Fibroblast of skin of right biceps (primary cell): ENCODE results near the gene SERHL2.
"Not testable (repeated sequence)": the region's sequence is repeated elsewhere in the genome, so short reads cannot be mapped to it uniquely, and the experiment has no call there.

Experiments
- DNase-seq: peaks from one replicate; pipeline ENCODE4 v3.0.0-alpha.2; 2013

The SERHL2 gene, protein sequence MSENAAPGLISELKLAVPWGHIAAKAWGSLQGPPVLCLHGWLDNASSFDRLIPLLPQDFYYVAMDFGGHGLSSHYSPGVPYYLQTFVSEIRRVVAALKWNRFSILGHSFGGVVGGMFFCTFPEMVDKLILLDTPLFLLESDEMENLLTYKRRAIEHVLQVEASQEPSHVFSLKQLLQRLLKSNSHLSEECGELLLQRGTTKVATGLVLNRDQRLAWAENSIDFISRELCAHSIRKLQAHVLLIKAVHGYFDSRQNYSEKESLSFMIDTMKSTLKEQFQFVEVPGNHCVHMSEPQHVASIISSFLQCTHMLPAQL

DNA sequence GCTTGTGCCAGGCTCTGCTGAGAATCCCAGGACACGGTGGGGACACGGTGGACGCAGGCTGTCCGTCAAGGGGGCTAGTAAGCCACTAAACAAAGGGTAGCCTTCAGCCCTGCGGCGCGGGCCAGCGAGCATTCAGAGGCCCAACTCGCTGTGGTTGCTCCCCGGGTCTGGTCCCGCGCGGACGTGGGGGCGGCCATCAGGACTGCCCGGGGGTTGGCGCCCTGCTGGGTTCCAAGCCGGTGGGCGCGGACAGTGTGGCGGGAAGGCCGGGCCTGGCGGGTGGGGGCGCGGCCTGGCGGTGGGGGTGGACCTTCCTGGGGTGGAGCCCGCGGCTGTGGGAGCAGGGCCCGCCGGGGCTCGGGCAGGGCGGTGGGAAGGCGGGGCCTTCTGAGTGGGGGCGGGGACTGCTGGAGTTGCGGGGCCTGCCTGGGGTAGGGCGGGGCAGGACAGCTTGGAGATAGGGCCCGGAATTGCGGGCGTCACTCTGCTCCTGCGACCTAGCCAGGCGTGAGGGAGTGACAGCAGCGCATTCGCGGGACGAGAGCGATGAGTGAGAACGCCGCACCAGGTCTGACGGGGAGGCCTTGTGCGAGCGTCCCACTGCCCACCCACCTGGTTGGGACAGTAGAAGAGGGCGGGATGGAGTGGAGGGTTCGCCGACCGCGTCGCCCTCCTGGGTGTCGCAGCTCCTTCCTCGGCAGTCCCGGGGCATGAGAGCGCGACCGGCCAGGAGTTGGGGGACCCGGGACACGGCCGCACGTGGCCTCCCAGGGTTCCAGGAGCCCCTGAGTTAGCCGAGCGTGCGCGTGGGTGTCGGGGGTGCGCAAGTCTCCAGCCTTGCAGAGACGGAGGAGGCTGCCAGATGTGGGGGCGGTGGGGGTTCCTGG lies at the start of gene SERHL2:
Gene SERHL2 (plus strand): TSS at position 482 of the 887 bp plus-strand sequence. CDS start 65 bp downstream, at position 547.
- peak; percentile 82 for DNase-seq

DNA sequence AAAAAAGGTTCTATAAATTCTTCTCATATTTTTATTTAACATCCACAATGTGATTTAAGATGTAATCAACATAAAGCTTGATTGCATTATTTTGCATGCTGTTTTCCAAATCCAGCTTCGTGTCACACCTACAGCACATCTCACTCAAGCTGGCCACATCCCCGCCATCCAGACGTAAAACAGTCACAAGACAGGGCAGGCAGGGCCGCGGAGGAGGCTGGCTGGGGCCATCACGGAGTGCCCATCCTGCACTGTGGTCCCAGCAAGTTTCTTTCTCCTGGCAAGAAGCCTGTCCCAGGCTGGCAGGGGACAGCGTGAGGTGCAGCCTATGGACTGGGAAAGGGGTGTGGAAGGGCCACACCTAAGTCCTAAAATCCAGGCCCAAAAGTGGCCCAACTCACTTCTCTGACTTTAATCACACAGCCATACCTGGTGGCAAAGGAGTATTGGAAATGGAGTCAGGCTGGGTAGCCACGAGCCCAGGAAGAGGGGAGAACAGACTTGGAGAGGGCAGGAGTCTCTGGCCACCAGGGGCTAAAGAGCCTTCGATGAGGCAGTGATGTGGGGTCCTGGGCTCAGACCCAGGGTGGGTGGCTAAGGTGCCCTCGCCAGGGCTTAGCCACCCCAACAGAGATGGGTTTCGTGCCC lies 45.3 kb upstream of the SERHL2 start:
- not testable (repeated sequence) for DNase-seq

DNA sequence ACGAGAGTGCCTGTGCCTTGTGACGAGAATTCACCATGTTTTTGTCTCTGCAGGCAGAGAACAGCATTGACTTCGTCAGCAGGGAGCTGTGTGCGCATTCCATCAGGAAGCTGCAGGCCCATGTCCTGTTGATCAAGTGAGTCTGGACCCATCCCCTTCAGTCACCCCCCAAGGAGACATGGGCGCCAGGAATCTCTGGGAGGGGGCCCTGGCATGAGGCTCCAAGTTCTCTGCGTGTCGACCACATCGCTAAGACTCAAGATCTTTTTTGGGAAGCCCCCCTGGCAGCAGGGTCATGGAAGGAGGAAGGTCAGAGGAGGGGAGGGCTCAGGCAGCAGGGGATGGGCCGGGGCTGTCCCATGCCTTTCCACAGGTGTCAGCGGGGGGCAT lies 44.8 kb upstream of the SERHL2 start:
- not testable (repeated sequence) for DNase-seq

DNA sequence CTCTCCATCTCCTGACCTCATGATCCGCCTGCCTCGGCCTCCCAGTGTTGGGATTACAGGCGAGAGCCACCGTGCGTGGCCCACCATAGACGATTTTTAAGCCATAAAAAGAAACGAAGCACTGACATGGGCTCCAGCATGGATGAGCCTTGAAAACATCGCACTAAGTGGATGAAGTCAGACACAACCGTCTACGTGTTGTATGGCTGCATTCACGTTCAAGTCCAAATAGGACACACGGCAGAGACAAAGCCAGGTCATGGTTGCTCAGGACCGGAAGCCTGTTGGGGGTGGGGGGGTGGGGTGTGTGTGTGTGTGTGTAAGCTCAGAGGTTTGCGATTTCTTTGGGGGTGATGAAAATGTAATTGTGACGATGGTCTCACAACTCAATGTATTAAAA lies 44.2 kb upstream of the SERHL2 start:
- DNase-seq, result no peak

DNA sequence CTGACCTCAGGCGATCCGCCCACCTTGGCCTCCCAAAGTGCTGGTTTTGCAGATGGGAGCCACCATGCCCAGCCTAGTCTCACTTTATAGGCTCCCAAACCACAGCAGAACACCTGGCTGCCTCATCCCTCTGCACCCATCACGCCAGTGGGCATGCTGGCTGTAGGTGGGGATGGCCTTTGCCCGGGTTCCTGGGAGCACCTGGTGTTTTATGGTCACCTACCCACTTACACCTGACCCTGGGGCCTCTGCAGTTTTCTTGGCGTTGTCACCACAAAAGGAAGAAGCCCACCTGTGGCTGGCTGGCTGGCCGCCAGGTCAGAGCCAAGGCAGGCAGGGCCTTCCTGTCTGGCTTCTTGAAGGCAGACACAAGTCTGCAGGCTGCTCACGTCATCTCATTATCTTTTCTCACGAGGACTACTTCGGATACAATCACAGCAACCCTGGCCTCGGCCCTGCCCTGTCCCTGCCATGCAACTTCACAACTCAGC lies 42.3 kb upstream of the SERHL2 start:
- no peak for DNase-seq

DNA sequence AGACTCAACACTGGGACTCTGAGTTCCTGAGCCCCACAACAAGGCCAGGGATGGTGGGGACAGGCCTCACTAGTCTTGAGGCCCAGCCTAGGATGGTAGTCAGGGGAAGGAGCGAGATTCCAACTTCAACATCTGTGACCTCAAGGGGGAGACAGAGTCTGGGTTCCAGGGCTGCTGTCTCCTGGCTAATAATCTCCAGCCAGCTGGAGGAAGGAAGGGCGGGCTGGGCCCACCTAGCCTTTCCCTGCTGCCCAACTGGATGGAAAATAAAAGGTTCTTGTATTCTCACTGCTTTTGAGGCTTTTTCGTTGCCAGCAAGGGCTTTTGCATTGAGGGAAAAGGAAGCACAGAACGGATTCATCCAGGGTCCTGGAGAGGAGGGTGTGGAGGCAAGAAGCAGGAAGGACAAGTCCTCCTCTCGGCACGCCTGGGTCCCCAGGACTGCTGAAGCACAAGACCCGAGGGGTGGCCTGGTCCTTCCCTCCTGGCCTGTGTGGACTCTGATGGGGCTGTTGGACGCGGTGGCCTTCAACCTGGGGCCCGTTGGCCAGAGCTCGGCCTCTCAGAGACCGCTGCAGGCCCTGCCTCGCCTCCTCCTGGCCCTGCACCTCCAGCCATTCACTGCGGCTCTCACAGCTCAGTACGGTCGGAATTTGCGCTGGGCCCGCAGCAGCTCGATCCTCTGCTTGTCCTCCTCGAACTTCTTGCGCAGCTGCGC lies 41.3 kb upstream of the SERHL2 start:
- DNase-seq, result peak; percentile 19

DNA sequence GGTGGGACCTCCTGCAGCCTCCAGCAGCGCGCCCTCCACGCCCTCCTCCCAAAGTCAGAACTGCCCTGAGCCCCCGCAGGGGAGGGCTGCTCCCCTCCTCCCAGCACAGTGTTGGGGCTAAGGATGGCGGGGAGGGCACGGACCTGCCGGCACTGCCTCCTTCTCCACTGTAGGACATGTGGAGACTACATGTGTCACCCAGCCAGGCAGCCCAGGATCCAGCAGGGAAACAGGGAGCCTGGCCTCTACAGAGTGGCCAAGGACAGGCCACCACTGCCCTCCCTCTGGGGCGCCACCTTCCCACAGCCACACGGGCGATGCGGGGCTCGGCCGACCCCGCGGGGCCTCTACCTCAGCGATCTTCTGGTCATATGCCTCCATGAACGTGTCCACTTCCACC lies 39.4 kb upstream of the SERHL2 start:
- DNase-seq, result not testable (repeated sequence)

DNA sequence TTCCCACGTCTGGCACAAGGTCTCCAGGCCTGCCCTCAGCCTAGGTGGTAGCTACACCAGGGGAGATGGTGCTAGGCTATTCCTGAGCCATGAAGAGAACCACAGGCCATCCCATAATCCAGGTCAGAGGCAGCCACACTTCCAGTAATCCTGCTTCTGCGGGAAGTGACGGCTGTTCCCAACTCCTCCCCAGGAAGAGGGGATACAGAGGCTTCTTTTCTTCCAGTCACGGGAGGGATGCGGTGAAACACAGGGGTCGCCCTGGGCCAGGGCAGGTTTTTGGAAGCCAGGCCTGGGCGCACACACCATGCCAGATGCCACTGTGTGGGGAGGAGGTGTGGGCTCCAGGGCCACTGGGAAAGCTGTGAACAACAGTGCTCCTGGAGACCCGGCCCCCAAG lies 38.5 kb upstream of the SERHL2 start:
- DNase-seq, result not testable (repeated sequence)

DNA sequence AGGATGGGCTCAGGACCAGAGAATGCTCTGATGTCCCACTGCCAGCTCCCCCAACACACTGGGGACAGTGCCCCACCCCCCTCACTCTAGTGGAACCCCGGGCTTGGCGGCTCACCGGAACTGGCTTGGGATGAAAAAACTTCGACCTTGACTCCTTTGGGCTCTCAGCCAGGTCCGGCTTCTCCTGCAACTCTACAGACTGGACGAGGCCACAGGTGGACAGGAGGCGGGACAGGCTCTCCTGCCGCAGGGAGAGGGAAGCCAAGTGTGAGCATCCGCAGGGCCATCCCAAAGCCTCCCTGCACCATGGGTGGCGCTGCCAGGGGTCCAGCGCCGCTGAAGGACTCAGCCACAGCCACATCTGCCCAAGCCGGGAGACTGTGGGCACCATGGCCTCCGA lies 37.9 kb upstream of the SERHL2 start:
- no peak for DNase-seq

DNA sequence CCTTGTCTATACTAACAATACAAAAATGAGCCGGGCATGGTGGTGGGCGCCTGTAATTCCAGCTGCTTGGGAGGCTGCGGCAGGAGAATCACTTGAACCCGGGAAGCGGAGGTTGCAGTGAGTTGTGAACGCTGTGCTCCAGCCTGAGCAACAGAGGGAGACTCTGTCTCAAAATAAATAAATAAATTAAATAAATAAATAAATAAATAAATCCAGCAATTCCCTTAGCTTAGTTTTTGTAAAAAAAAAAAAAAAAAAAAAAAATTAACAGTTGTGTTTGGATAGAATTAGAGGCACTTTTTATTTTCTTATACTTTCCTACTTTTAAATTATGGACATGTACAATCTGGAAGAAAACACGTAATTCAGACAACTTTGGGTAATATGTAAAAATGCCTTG lies 36.7 kb upstream of the SERHL2 start:
- not testable (repeated sequence) for DNase-seq

DNA sequence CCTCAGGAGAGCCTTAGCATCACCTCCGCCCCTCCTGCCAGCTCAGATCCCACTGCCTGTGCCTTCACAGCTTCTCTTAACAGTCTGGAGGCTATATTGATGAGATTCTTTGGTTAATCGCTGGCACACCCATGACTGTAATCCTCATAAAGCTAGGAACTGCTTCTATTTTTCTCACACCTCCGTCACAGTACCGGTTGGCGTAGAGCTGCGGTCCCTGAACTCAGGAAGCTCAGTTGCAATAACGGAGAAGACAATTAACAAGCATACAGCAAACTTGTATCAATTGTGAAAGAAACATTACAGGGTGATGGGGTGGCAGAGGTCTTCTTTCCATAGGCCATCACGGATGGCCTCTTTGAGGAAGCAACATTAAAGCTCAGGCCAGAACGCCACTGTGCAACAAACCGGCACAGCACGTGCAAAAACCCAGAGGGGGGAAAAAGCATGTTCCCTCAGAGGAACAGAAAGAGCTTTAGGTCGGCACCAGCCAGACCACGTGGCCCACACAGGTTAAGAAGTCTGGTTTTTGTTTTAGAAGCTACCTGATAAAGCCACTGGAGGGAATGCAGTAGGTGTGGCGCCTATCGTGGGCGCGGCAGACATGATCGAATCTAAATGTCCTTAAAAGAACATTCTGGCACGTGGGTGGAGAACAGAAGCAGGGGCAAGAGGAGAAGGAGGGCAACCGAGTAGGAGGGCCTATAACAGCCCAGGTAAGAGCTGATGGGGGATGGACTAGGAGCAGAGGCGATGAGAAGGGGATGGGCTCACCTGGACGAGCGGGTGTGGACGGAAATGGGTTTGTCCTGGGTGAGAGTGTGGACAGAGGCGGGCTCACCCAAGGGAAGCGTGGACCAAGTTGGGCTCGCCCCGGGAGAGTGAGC lies 34.9 kb upstream of the SERHL2 start:
- not testable (repeated sequence) for DNase-seq

DNA sequence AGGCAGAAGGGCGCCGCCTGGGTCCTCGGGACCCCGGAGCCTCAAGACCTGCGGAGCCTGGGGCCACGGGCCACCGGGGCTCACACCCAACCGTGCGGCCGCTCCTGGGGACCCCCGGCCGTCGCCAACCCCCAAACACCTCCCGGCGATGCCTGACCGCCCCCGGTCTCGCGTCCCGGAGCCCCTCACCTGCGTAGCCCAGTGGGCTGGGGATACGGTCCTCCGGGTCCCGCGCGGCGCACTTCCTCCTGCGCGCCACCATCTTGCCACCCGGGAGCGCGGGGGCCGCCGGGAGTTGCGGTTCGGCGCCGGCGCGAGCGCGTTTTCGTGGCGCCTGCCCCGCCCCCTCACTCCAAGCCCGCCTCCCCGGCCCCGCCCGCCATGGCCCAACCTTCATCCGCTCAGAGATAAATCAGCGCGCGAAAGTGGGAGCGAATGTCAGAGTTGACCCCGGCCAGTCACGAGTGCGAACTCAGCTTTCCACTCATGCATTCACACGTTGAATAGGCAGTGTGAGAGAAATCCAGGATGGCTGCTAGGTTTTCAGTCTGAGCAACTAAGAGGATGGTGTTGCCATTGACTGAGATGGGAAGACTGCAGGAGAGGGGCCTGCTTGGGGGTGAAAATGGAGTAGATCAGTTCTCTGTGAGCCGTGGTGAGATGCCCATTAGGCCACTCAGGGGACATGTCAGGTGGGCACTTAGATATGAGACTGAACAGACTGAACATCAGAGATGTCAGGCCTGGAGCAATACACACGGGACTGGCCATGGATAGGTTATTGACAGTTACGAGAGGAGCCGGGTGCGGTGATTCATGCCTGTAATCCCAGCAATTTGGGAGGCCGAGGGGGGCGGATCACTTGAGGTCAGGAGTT lies 34.0 kb upstream of the SERHL2 start, which contains the start of gene RRP7A:
Gene RRP7A (minus strand): TSS at position 272 of the 877 bp plus-strand sequence. CDS start 10 bp downstream, at position 262.
- peak; percentile 71 for DNase-seq

DNA sequence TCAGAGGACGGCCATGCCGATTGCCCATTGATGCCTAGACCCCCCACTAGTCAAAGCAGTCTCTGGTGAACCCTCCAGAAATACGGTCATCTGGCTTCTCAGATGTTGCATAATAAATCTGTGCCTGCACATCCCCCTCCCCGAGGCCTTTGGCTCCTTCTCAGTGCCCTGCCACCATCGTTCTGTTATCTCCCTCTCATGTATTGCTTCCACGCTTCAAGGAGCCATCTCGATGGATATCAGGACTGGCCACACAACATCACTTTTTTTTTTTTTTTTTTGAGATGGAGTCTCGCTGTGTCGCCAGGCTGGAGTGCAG lies 32.6 kb upstream of the SERHL2 start:
- DNase-seq, result no peak

DNA sequence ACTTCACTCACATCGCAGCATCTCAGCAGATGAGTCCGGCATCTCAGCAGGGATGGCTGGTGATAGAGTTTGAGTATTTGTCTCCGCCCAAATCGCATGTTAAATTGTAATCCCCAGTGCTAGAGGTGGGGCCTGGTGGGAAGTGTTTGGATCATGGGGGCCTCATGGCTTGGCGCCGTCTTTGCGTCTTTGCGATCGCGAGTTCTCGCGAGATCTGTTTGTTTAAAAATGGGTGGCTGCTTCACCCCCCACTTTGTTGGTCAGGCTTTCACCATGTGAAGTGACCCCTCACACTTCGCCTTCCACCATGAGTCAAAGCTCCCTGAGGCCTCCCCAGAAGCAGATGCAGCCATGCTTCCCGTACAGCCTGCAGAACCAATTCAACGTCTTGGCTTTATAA lies 31.2 kb upstream of the SERHL2 start:
- DNase-seq, result no peak

DNA sequence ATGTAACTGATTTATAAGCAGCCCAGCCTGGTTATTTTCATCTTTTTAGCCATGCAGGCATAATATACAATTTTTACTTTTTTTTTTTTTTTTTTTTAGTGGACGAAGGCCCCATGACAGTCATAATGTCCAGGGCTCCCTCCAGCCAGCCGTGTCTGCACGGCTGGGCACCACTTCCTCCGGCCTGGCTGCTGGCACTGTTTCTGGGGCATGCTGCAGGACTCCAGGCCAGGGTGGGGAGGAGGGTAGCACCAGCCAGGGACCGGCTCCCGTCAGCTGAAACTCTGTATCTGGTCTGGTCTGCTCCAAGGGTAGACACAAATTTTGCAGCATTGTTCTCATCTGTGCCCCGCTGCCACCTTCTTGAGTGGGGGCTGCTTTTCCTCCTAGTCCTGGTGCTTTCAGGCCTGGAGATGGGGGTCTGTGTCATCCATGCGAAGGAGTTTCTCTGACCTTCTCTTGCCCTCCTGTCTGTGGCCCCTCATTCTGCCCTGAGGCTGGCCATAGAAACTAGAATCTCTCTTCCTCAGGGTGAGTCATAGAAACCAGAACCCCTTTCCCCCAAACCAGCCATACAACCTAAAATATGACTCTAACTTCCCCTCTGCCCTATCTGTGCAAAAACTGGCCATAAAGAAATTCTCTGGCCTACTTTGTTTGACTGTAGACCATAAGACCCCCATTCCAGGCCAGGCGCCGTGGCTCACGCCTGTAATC lies 25.0 kb upstream of the SERHL2 start:
- DNase-seq, result no peak

DNA sequence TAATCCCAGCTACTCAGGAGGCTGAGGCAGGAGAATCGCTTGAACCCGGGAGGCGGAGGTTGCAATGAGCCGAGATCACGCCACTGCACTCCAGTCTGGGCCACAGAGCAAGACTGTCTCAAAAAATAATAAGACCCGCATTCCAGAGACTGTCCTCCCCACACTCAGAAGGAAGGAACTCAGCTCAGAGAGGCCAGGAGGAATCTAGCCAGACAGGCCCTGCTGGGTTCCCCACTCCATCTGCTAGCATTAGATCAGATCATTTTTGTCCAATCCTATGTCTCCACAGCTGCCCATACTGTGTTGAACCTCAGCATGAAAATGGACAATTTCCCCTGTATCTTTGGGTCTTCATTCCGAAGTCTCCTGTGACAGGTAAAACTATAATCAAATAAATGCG lies 24.3 kb upstream of the SERHL2 start:
- DNase-seq, result not testable (repeated sequence)

DNA sequence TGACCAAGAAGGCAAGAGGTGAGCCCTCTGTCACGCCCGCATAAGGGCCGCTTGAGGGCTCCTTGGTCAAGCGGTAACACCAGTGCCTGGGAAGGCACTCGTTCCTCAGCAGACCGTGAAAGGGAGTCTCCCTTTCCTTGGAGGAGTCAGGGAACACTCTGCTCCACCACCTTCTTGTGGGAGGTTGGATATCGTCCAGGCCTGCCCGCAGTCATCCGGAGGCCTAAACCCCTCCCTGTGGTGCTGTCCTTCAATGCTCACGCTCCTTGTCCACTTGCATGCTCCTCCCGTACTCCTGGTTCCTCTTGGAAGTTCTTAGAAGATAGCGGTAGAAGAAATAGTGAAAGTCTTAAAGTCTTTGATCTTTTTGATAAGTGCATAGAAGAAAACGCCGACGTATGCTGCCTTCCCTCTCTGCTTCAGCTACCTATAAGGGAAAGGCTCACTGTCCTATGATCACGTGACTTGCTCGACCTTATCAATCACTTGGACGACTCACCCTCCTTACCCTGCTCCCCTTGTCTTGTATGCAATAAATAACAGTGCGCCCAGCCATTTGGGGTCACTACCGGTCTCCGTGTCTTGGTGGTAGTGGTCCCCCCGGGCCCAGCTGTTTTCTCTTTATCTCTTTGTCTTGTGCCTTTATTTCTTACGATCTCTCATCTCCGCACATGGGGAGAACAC lies 22.2 kb upstream of the SERHL2 start:
- not testable (repeated sequence) for DNase-seq

DNA sequence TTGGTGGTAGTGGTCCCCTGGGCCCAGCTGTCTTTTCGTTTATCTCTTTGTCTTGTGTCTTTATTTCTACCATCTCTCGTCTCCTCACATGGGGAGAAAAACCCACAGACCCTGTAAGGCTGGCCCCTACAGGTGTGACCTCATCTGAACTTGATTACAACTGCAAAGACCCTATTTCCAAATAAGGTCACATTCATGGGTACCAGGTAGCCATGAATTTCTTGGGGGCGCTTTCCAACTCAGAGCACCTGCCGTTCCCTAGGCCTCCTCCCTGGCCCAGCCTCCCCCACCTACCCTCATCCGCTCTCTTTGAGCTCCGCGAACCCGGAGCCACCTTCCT lies 20.1 kb upstream of the SERHL2 start:
- DNase-seq, result no peak

DNA sequence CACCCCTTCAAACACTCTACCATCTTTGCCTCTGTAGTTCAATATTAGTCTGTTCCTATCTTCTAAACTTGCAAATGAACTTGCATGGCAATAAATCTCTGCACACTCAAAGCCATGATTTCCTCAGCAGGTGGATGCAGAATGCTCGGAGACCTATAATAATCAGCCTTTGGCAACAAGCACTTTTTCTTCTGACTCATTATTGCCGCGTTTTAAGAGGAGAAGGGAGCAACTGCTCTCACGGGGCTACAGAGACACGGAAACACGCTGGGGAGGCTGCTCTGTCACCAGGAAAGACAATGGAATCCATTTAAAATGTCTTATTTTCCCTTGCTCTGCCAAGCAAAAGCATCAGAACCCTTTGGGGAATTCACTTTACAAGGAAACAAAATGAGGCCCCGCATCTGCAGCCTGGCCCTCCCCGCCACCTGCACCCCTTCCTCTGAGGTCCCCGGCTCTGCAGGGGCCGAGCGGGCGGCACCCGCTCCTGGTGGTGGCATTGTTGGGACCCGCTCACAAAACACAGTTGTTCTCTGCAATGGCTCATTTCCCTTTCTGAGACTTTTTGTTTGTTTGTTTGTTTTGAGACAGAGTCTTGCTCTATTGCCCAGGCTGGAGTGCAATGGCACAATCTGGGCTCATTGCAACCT lies 18.5 kb upstream of the SERHL2 start:
- not testable (repeated sequence) for DNase-seq
